Measurements from ENCODE around the gene IGF2BP2.

- TF ChIP-seq CTCF (IDR thresholded peaks at IDR 0.05) (no peak), POLR2A (IDR thresholded peaks at IDR 0.05) (no peak)
These were observed 69.9 kb downstream of the IGF2BP2 start for GRCh38 chr3:185754920-185755319.

All from esophagus squamous epithelium (tissue), 4 donors.